DND-41 (cell line): ENCODE results near the gene PEAK3.

Source experiments
- CTCF ChIP-seq: IDR thresholded peaks from 2 replicates; pipeline ENCODE4 v1.5.1; 2012; ENCODE audit warnings: borderline replicate concordance, low read length, moderate library complexity, mild to moderate bottlenecking; ENCODE audit not compliant: poor library complexity, severe bottlenecking; ENCODE audit errors: extremely low read depth
- EZH2 ChIP-seq: IDR thresholded peaks from 3 replicates; pipeline ENCODE4 v1.6.1; 2012; ENCODE audit warnings: borderline replicate concordance, low read depth, mild to moderate bottlenecking, moderate library complexity, low read length, inconsistent platforms; ENCODE audit not compliant: severe bottlenecking

DNA sequence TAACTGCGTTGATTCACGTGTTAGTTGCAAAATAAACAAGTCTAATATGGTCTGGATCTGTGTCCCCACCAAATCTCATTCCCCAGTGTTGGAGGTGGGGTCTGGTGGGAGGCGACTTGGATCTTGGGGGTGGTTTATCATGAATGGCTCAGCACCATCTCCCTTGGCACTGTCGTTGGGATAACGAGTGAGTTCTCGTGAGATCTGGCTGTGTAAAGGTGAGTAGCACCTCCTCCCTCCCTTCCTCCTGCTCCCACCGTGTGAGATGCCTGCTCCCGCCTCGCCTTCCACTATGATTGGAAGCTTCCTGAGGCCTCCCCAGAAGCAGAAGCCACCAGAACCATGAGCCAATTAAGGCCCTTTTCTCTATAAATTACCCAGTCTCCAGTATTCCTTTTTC, 4.8 kb downstream of the PEAK3 start:
- no peak for TF ChIP-seq EZH2
- TF ChIP-seq CTCF: no peak
